ENCODE data around the gene OXER1. TPM values are rescaled to one million over a fixed set of nuclear protein-coding genes. Genes with fewer than 3 reads are reported as not detected.

The OXER1 gene
- total RNA-seq (2021): not detected in 2 replicates
- Bru-seq, nascent RNA: not detected
- BruChase-seq, experiment 1, labeled RNA remaining after a 2-hour chase: not detected
- percentile 32 among the genes with signal in this experiment for BruChase-seq, experiment 2, labeled RNA remaining after a 6-hour chase
- long read RNA-seq: 0 reads

GRCh38 chr2:42764096-42764495, at the start of gene OXER1:
TSS of gene OXER1 (minus strand) at chr2:42764135. CDS start at chr2:42764062, 73 bp downstream.
- H3K9me2 ChIP-seq (ENCODE audit: insufficient read depth): no peaks in the 10 kb centered on the region
- H3K4me2 ChIP-seq: no peak within 1 kb of the TSS
- intact Hi-C loops (cut with micrococcal nuclease; ENCODE audit: unreplicated experiment): no loop called here
- TF ChIP-seq EZH2 (IDR thresholded peaks at IDR 0.05; ENCODE audit: low read depth): no peak
- no peak for TF ChIP-seq CTCF (conservative IDR thresholded peaks at IDR 0.05)
- H3K27ac ChIP-seq: no peak within 1 kb of the TSS
- no peaks in the 10 kb centered on the region for H3K27me3 ChIP-seq (ENCODE audit: insufficient read depth, low read depth)
- ChIA-PET CTCF (no interaction called here), POLR2A (ENCODE audit: unreplicated experiment) (no interaction called here)
- H3K79me2 ChIP-seq (ENCODE audit: low read depth): no peaks in the 10 kb centered on the region
- H3K4me1 ChIP-seq (replicated peaks; ENCODE audit: insufficient read depth): no peaks in the 10 kb centered on the region
- no peak for DNase-seq
- no TSS peak for BruUV-seq (replicated peaks)
- H3F3A ChIP-seq (ENCODE audit: insufficient read depth, low read depth): no peaks in the 10 kb centered on the region; the same call in 1 of the 2 replicates
- H3K9me3 ChIP-seq (ENCODE audit: insufficient read depth, low read depth): no peaks in the 10 kb centered on the region
- no peak within 1 kb of the TSS for H3K4me3 ChIP-seq
- H3K36me3 ChIP-seq (ENCODE audit: low read depth): no peaks in the 10 kb centered on the region
- H2AFZ ChIP-seq: no peak within 1 kb of the TSS
- no peaks in the 10 kb centered on the region for H4K20me1 ChIP-seq (ENCODE audit: insufficient read depth)

GRCh38 chr2:42812899-42813479, 49.1 kb upstream of the OXER1 start:
- H3K4me2 ChIP-seq: no peak overlapping the region
- no peak for DNase-seq
- H3K27me3 ChIP-seq (ENCODE audit: insufficient read depth, low read depth): no peaks in the 10 kb centered on the region
- no peaks in the 10 kb centered on the region for H3K9me2 ChIP-seq (ENCODE audit: insufficient read depth)
- ChIA-PET POLR2A (ENCODE audit: unreplicated experiment) (interaction anchor here (0.7 kb wide), 1 partner anchor 23 kb away, joined by 4 read pairs; no protein-coding TSS in a partner anchor), CTCF (interaction anchor here (0.6 to 1.0 kb wide), 5 partner anchors 12 to 673 kb away, joined by 3 to 4 read pairs (median 3); no protein-coding TSS in a partner anchor)
- peaks cover 37% of the 10 kb centered on the region for H3F3A ChIP-seq (ENCODE audit: insufficient read depth, low read depth)
- no peaks in the 10 kb centered on the region for H3K79me2 ChIP-seq (ENCODE audit: low read depth)
- no peak overlapping the region for H2AFZ ChIP-seq
- H4K20me1 ChIP-seq (ENCODE audit: insufficient read depth): no peaks in the 10 kb centered on the region
- intact Hi-C loops (cut with micrococcal nuclease; ENCODE audit: unreplicated experiment): loop anchor here (5.0 kb wide), 1 partner anchor 451 kb away; the partner anchor contains the start of gene COX7A2L
- H3K4me3 ChIP-seq: no peak overlapping the region
- H3K9me3 ChIP-seq (ENCODE audit: insufficient read depth, low read depth): peaks cover 11% of the 10 kb centered on the region; the same call in 1 of the 2 replicates
- no peaks in the 10 kb centered on the region for H3K36me3 ChIP-seq (ENCODE audit: low read depth)
- no TSS peak for BruUV-seq (replicated peaks)
- no peak overlapping the region for H3K27ac ChIP-seq
- H3K4me1 ChIP-seq (replicated peaks; ENCODE audit: insufficient read depth): peaks cover 9% of the 10 kb centered on the region
- TF ChIP-seq CTCF (conservative IDR thresholded peaks at IDR 0.05) (peak; percentile 84), EZH2 (IDR thresholded peaks at IDR 0.05; ENCODE audit: low read depth) (no peak)

GRCh38 chr2:42810971-42811811, 47.3 kb upstream of the OXER1 start:
- ChIA-PET POLR2A (ENCODE audit: unreplicated experiment) (interaction anchor here (0.5 to 1.1 kb wide), 5 partner anchors 275 to 864 kb away, joined by 3 to 11 read pairs (median 5); no protein-coding TSS in a partner anchor), CTCF (interaction anchor here (0.6 kb wide), 1 partner anchor 312 kb away, joined by 4 read pairs; no protein-coding TSS in a partner anchor)
- TSS peak; percentile 27 for BruUV-seq (replicated peaks)
- no peaks in the 10 kb centered on the region for H3K27me3 ChIP-seq (ENCODE audit: insufficient read depth, low read depth)
- peak overlapping the region; percentile 87 for H3K4me2 ChIP-seq
- intact Hi-C loops (cut with micrococcal nuclease; ENCODE audit: unreplicated experiment): loop anchor here (2.0 to 5.0 kb wide), 2 partner anchors 316 to 449 kb away; partner anchors contain the start of gene COX7A2L
- H3K4me1 ChIP-seq (replicated peaks; ENCODE audit: insufficient read depth): peaks cover 9% of the 10 kb centered on the region
- peaks cover 11% of the 10 kb centered on the region; the same call in 1 of the 2 replicates for H3K9me3 ChIP-seq (ENCODE audit: insufficient read depth, low read depth)
- H3K9me2 ChIP-seq (ENCODE audit: insufficient read depth): no peaks in the 10 kb centered on the region
- H3F3A ChIP-seq (ENCODE audit: insufficient read depth, low read depth): peaks cover 37% of the 10 kb centered on the region
- peak overlapping the region; percentile 71 for H3K4me3 ChIP-seq
- H2AFZ ChIP-seq: peak overlapping the region; percentile 95
- no peaks in the 10 kb centered on the region for H4K20me1 ChIP-seq (ENCODE audit: insufficient read depth)
- no peaks in the 10 kb centered on the region for H3K36me3 ChIP-seq (ENCODE audit: low read depth)
- H3K27ac ChIP-seq: peak overlapping the region; percentile 82
- peak in 1 of 2 experiments; percentile 55 for DNase-seq
- H3K79me2 ChIP-seq (ENCODE audit: low read depth): no peaks in the 10 kb centered on the region
- TF ChIP-seq CTCF (conservative IDR thresholded peaks at IDR 0.05) (peak; percentile 6; the same call in 1 of the 2 replicates), EZH2 (IDR thresholded peaks at IDR 0.05; ENCODE audit: low read depth) (no peak)
